ENCODE results near the gene LOC128125822.

The LOC128125822 gene

GRCh38 chr6:63527658-63528514 is 44.4 kb upstream of the LOC128125822 start:
- no peak overlapping the region for H3K27ac ChIP-seq
- no peak overlapping the region for H3K4me3 ChIP-seq

DNA sequence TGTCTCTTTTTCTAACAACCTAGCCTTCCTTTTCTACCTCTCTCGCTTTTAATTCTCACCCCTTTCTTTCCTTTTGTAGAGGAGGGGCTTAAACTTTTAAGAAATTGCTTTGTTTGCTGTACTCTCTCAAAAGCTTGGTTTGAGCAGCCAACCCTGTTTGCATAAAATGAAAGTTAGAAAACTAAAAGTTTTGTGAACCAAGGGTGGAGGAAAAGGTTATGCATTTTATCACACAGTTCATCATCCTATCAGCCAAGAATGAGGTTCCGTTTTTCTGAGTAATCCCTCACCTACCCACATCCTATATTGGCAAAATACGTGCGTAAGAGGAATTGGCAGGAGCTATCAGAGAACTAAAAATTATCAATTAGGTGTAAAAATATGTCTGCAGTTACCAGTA is 42.8 kb upstream of the LOC128125822 start:
- no peaks in the 10 kb centered on the region for H3K9me3 ChIP-seq
- no peak for TF ChIP-seq CTCF (IDR thresholded peaks at IDR 0.05)
- H3K4me1 ChIP-seq, result no peaks in the 10 kb centered on the region
- H3K36me3 ChIP-seq, result no peaks in the 10 kb centered on the region
- H3K27ac ChIP-seq, result no peak overlapping the region
- no peaks in the 10 kb centered on the region for H3K27me3 ChIP-seq
- no peak overlapping the region for H3K4me3 ChIP-seq
- DNase-seq, result no peak
- intact Hi-C loops (cut with DNase I; ENCODE audit: low total_unique reads), result no loop called here

More at GRCh38 chr6:63527658-63528514, 44.4 kb upstream of the LOC128125822 start:
- intact Hi-C loops (cut with DNase I; ENCODE audit: low total_unique reads), result no loop called here
- no peaks in the 10 kb centered on the region for H3K27me3 ChIP-seq
- no peak for TF ChIP-seq CTCF (IDR thresholded peaks at IDR 0.05)
- H3K4me1 ChIP-seq, result no peaks in the 10 kb centered on the region
- H3K9me3 ChIP-seq, result no peaks in the 10 kb centered on the region
- no peak for DNase-seq
- H3K36me3 ChIP-seq, result no peaks in the 10 kb centered on the region

GRCh38 chr6:63530182-63530581 is 42.1 kb upstream of the LOC128125822 start:
- Histone ChIP-seq H3K36me3 (no peaks in the 10 kb centered on the region), H3K4me1 (no peaks in the 10 kb centered on the region), H3K27me3 (no peaks in the 10 kb centered on the region), H3K4me3 (no peak overlapping the region), H3K9me3 (no peaks in the 10 kb centered on the region), H3K27ac (no peak overlapping the region)
- TF ChIP-seq CTCF (IDR thresholded peaks at IDR 0.05), result no peak
- DNase-seq, result no peak
- intact Hi-C loops (cut with DNase I; ENCODE audit: low total_unique reads), result no loop called here

DNA sequence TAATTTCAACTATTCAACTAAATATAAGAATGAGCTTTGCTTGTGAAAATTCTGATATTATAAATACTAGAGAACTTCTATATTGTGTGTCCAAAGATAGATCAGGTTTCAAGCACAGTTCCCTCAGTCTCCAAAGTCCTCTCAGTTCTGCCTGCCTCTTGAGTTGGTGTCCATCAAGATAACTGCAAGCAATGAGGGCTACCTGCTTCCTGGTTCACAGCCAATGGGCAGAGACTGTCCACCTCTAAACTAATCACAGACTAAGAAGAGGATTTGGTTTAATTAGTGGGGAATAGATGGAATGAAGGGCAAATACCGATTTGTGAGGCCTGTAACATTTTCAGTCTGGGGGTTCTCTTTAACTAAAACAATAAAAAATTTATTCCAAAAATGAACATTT is 41.3 kb upstream of the LOC128125822 start:
- intact Hi-C loops (cut with DNase I; ENCODE audit: low total_unique reads), result no loop called here
- Histone ChIP-seq H3K27ac (no peak overlapping the region), H3K27me3 (no peaks in the 10 kb centered on the region), H3K36me3 (no peaks in the 10 kb centered on the region), H3K4me1 (no peaks in the 10 kb centered on the region), H3K4me3 (no peak overlapping the region), H3K9me3 (no peaks in the 10 kb centered on the region)
- TF ChIP-seq CTCF (IDR thresholded peaks at IDR 0.05), result no peak
- DNase-seq, result no peak

DNA sequence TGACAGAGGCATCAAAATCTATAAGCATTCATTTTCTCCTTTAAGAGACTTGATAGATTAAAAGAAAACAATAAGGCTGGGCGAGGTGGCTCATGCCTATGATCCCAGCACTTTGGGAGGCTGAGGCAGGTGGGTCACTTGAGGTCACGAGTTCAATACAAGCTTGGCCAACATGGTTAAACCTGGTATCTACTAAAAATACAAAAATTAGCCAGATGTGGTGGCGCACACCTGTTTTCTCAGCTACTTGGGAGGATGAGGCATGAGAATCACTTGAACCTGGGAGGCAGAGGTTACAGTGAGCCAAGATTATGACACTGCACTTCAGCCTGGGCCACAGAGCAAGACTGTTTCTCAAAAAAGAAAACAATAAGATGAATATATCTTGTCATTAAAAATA is 39.3 kb upstream of the LOC128125822 start:
- Histone ChIP-seq H3K27ac (no peak overlapping the region), H3K4me3 (no peak overlapping the region), H3K27me3 (no peaks in the 10 kb centered on the region), H3K4me1 (no peaks in the 10 kb centered on the region), H3K36me3 (no peaks in the 10 kb centered on the region), H3K9me3 (no peaks in the 10 kb centered on the region)
- DNase-seq, result no peak
- intact Hi-C loops (cut with DNase I; ENCODE audit: low total_unique reads), result no loop called here
- TF ChIP-seq CTCF (IDR thresholded peaks at IDR 0.05), result no peak
